ENCODE measurements around the gene NCMAP.

DNA sequence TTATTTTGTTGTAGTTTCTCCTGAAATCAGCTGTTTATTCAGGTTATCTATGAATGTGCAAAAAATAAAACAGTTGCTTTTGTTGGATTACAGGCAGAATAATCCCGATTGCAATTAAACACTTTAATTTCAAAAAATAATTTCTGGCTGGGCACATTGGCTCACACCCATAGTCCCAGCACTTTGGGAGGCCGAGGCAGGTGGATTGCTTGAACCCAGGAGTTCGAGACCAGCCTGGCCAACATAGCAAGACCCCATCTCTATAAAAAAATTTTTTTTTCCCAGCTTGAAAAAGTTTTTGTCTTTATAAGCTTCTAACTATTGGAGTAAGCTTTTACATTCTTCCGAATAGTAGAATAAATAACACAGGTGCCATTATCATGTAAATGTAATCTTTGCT, 38.0 kb upstream of the NCMAP start:
- no peak for TF ChIP-seq CTCF (IDR thresholded peaks at IDR 0.05)
- no peak for TF ChIP-seq EZH2 (IDR thresholded peaks at IDR 0.05)
